ENCODE data around the gene PLCB1. TPM values are rescaled to one million over a fixed set of nuclear protein-coding genes. Genes with fewer than 3 reads are reported as not detected.

The PLCB1 gene
- total RNA-seq, 1 experiment from 2014 or later, result not detected

GRCh38 chr20:8267009-8267408 lies 134.9 kb downstream of the PLCB1 start:
- no peak overlapping the region for H3K27ac ChIP-seq
- H3K4me1 ChIP-seq (replicated peaks; ENCODE audit: insufficient read depth), result no peaks in the 10 kb centered on the region
- no peak overlapping the region for H3K4me3 ChIP-seq
- no peaks in the 10 kb centered on the region for H3K36me3 ChIP-seq (ENCODE audit: low read depth)
- no peak for DNase-seq
- POLR2A ChIA-PET (ENCODE audit: unreplicated experiment), result no interaction called here
- H2AFZ ChIP-seq, result no peak overlapping the region
- H3F3A ChIP-seq (ENCODE audit: insufficient read depth, low read depth), result no peaks in the 10 kb centered on the region
- CTCF ChIA-PET, result interaction anchor here (0.6 kb wide), 1 partner anchor 35 kb away, joined by 3 read pairs; no protein-coding TSS in a partner anchor
- no peaks in the 10 kb centered on the region for H4K20me1 ChIP-seq (ENCODE audit: insufficient read depth)
- H3K79me2 ChIP-seq (ENCODE audit: low read depth), result no peaks in the 10 kb centered on the region
- H3K9me2 ChIP-seq (ENCODE audit: insufficient read depth), result no peaks in the 10 kb centered on the region
- no peaks in the 10 kb centered on the region for H3K9me3 ChIP-seq (ENCODE audit: insufficient read depth, low read depth)
- H3K27me3 ChIP-seq (ENCODE audit: insufficient read depth, low read depth), result no peaks in the 10 kb centered on the region
- TF ChIP-seq EZH2 (IDR thresholded peaks at IDR 0.05; ENCODE audit: low read depth), result no peak
- TF ChIP-seq CTCF (conservative IDR thresholded peaks at IDR 0.05), result no peak
- intact Hi-C loops (cut with micrococcal nuclease; ENCODE audit: unreplicated experiment), result no loop called here
- H3K4me2 ChIP-seq, result no peak overlapping the region
- no TSS peak for BruUV-seq (replicated peaks)

DNA sequence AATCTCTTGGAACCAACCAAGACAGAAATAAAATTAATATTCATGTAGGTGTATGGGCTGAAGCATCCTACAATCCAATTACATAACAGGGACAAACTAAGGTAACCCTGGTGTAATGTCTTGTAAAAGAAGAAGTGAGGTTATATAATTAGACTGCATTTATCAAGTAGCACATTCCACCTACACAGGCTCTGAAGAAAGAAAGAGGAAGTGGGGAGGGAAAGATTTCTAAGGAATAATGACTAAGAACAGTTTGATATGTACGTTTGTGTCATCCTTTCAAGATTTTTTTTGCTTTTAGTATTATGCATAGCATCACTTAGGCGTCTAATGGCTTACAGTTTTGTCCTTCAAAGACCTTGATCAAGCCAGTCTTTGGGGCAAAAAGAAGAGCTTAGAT lies 139.7 kb downstream of the PLCB1 start:
- Histone ChIP-seq H3K9me2 (ENCODE audit: insufficient read depth) (no peaks in the 10 kb centered on the region), H3K4me1 (replicated peaks; ENCODE audit: insufficient read depth) (no peaks in the 10 kb centered on the region), H3K79me2 (ENCODE audit: low read depth) (no peaks in the 10 kb centered on the region), H4K20me1 (ENCODE audit: insufficient read depth) (no peaks in the 10 kb centered on the region), H2AFZ (no peak overlapping the region), H3K36me3 (ENCODE audit: low read depth) (no peaks in the 10 kb centered on the region), H3K9me3 (ENCODE audit: insufficient read depth, low read depth) (no peaks in the 10 kb centered on the region), H3F3A (ENCODE audit: insufficient read depth, low read depth) (no peaks in the 10 kb centered on the region), H3K27ac (no peak overlapping the region), H3K4me3 (no peak overlapping the region), H3K27me3 (ENCODE audit: insufficient read depth, low read depth) (no peaks in the 10 kb centered on the region), H3K4me2 (no peak overlapping the region)
- intact Hi-C loops (cut with micrococcal nuclease; ENCODE audit: unreplicated experiment), result no loop called here
- CTCF ChIA-PET, result no interaction called here
- TF ChIP-seq EZH2 (IDR thresholded peaks at IDR 0.05; ENCODE audit: low read depth) (no peak), CTCF (conservative IDR thresholded peaks at IDR 0.05) (no peak)
- no TSS peak for BruUV-seq (replicated peaks)
- POLR2A ChIA-PET (ENCODE audit: unreplicated experiment), result no interaction called here
- DNase-seq, result no peak

GRCh38 chr20:8272766-8273165 lies 140.7 kb downstream of the PLCB1 start:
- no peak for DNase-seq
- no peaks in the 10 kb centered on the region for H3K79me2 ChIP-seq (ENCODE audit: low read depth)
- ChIA-PET POLR2A (ENCODE audit: unreplicated experiment) (no interaction called here), CTCF (no interaction called here)
- no peaks in the 10 kb centered on the region for H4K20me1 ChIP-seq (ENCODE audit: insufficient read depth)
- no peaks in the 10 kb centered on the region for H3F3A ChIP-seq (ENCODE audit: insufficient read depth, low read depth)
- H3K4me2 ChIP-seq, result no peak overlapping the region
- no TSS peak for BruUV-seq (replicated peaks)
- H3K4me1 ChIP-seq (replicated peaks; ENCODE audit: insufficient read depth), result no peaks in the 10 kb centered on the region
- H3K36me3 ChIP-seq (ENCODE audit: low read depth), result no peaks in the 10 kb centered on the region
- H3K4me3 ChIP-seq, result no peak overlapping the region
- intact Hi-C loops (cut with micrococcal nuclease; ENCODE audit: unreplicated experiment), result no loop called here
- no peaks in the 10 kb centered on the region for H3K9me3 ChIP-seq (ENCODE audit: insufficient read depth, low read depth)
- H2AFZ ChIP-seq, result no peak overlapping the region
- H3K27ac ChIP-seq, result no peak overlapping the region
- TF ChIP-seq CTCF (conservative IDR thresholded peaks at IDR 0.05) (no peak), EZH2 (IDR thresholded peaks at IDR 0.05; ENCODE audit: low read depth) (no peak)
- H3K9me2 ChIP-seq (ENCODE audit: insufficient read depth), result no peaks in the 10 kb centered on the region
- H3K27me3 ChIP-seq (ENCODE audit: insufficient read depth, low read depth), result no peaks in the 10 kb centered on the region

Data from PC-9 (cell line).